ENCODE measurements around the gene FOXP1. TPM values are rescaled to one million over a fixed set of nuclear protein-coding genes. Genes with fewer than 3 reads are reported as not detected.

FOXP1 gene
- total RNA-seq, 4 donors from 2014 or later = 13.2 to 46.6 (median 29.2) TPM

GRCh38 chr3:71351403-71352149, 232.0 kb downstream of the FOXP1 start:
- Histone ChIP-seq H3K4me3 (no peak overlapping the region), H3K4me1 (peaks cover 10 to 17% of the 10 kb centered on the region in 2 donors), H3K9me3 (no peaks in the 10 kb centered on the region), H3K36me3 (no peaks in the 10 kb centered on the region), H3K27ac (no peak overlapping the region), H3K27me3 (no peaks in the 10 kb centered on the region)
- intact Hi-C loops (cut with DNase I; ENCODE audit: low total_unique reads) = no loop called here
- in situ Hi-C loops (cut with MboI; ENCODE audit: low sequenced_read_pairs in 4 of 4) = no loop called here
- TF ChIP-seq POLR2A (IDR thresholded peaks at IDR 0.05) (no peak), CTCF (IDR thresholded peaks at IDR 0.05 in 4 of 5, conservative IDR thresholded peaks at IDR 0.05 in 1 of 5) (no peak)
- DNase-seq (no peak), ATAC-seq (no peak)

- Histone ChIP-seq H3K27ac (no peak overlapping the region), H3K36me3 (no peaks in the 10 kb centered on the region), H3K27me3 (no peaks in the 10 kb centered on the region), H3K4me3 (no peak overlapping the region), H3K4me1 (peaks cover 10 to 14% of the 10 kb centered on the region in 2 donors), H3K9me3 (no peaks in the 10 kb centered on the region)
- ATAC-seq = no peak
- no peak for DNase-seq
- intact Hi-C loops (cut with DNase I; ENCODE audit: low total_unique reads) (no loop called here), in situ Hi-C loops (cut with MboI; ENCODE audit: low sequenced_read_pairs in 4 of 4) (no loop called here)
- TF ChIP-seq POLR2A (IDR thresholded peaks at IDR 0.05) (no peak), CTCF (IDR thresholded peaks at IDR 0.05 in 4 of 5, conservative IDR thresholded peaks at IDR 0.05 in 1 of 5) (no peak)
Observed at GRCh38 chr3:71350998-71351397, 232.5 kb downstream of the FOXP1 start.

DNA sequence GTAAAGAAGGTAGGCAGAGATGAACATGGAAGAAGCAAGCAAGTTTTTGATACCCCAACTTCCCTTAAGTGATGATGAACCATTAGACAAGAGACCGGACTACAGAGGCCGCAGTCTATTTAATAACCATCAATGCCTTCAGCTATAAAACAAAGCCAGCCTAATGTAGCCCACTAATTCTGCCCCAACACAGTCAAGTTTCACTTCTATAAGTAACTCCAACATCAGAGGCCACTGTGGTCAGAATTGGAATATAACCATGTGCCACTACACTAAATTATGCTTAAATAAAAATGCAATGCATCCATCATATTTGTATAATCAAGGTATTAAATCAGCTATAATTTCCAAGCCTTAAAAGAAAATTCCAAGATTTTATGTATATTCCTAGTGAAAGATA, 234.7 kb downstream of the FOXP1 start:
- no peaks in the 10 kb centered on the region for H3K27me3 ChIP-seq
- no peak for TF ChIP-seq CTCF (IDR thresholded peaks at IDR 0.05 in 4 of 5, conservative IDR thresholded peaks at IDR 0.05 in 1 of 5)
- no peak for TF ChIP-seq POLR2A (IDR thresholded peaks at IDR 0.05)
- H3K4me3 ChIP-seq = no peak overlapping the region
- H3K4me1 ChIP-seq = peaks cover 10 to 14% of the 10 kb centered on the region in 2 donors
- H3K36me3 ChIP-seq = no peaks in the 10 kb centered on the region
- DNase-seq (no peak), ATAC-seq (no peak)
- no peaks in the 10 kb centered on the region for H3K9me3 ChIP-seq
- intact Hi-C loops (cut with DNase I; ENCODE audit: low total_unique reads) = no loop called here
- H3K27ac ChIP-seq = no peak overlapping the region
- in situ Hi-C loops (cut with MboI; ENCODE audit: low sequenced_read_pairs in 4 of 4) = no loop called here

DNA sequence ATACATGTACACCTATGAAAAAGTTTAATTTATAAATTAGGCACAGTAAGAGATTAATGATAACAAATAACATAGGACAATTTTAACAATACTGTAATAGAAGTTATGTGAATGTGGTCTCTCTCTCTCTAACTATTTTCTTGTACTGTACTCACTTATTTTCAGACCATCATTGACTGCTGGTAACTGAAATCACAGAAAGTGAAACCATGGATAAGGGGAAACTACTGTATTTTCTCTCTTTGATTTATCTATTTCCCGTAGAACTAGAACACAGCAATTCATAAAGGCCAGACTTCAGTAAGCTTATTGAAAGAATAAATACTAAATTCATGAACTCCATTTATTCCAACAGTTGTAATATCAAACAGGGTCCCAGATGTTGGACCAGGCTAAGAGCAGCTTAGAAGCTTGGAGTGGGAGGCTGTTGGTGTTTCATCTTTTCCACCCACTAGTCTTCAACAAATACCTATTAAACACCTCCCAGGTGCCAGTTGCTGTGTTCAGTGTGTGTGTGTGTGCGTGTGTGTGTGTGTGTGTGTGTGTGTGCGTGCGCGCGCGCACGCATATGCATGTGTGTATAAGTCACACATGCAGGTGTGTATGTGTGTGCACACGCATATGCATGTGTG, 235.4 kb downstream of the FOXP1 start:
- DNase-seq (no peak), ATAC-seq (no peak)
- no peaks in the 10 kb centered on the region for H3K9me3 ChIP-seq
- H3K27ac ChIP-seq = no peak overlapping the region
- no peaks in the 10 kb centered on the region for H3K36me3 ChIP-seq
- no peak for TF ChIP-seq CTCF (IDR thresholded peaks at IDR 0.05 in 4 of 5, conservative IDR thresholded peaks at IDR 0.05 in 1 of 5)
- TF ChIP-seq POLR2A (IDR thresholded peaks at IDR 0.05) = no peak
- H3K4me3 ChIP-seq = no peak overlapping the region
- H3K27me3 ChIP-seq = no peaks in the 10 kb centered on the region
- H3K4me1 ChIP-seq = peaks cover 10 to 12% of the 10 kb centered on the region in 2 donors
- intact Hi-C loops (cut with DNase I; ENCODE audit: low total_unique reads) = no loop called here
- in situ Hi-C loops (cut with MboI; ENCODE audit: low sequenced_read_pairs in 4 of 4) = no loop called here
